Stomach smooth muscle (tissue), 2 donors: ENCODE data around the gene ST7L.
"Not testable (repeated sequence)": the region's sequence is repeated elsewhere in the genome, so short reads cannot be mapped to it uniquely, and the experiment has no call there.

ENCODE experiments used
- H3K27ac ChIP-seq: one replicate; pipeline ENCODE4 v1.7.0; 2013; ENCODE audit warnings: mild to moderate bottlenecking, low read length, inconsistent platforms
- H3K27me3 ChIP-seq, 2 donors: one replicate each; pipeline ENCODE4 v1.7.0; 2013; ENCODE audit warnings: low read length in 2 of 2; ENCODE audit not compliant: insufficient read depth in 2 of 2, control insufficient read depth in 1 of 2
- H3K36me3 ChIP-seq, 2 donors: one replicate each; pipeline ENCODE4 v1.7.0; 2013; ENCODE audit warnings: low read length in 2 of 2; ENCODE audit not compliant: control insufficient read depth in 2 of 2, insufficient read depth in 2 of 2
- H3K4me1 ChIP-seq: one replicate; pipeline ENCODE4 v1.7.0; 2013; ENCODE audit warnings: low read length; ENCODE audit not compliant: control insufficient read depth, insufficient read depth
- H3K4me3 ChIP-seq, 2 donors: one replicate each; pipeline ENCODE4 v1.7.0; 2013; ENCODE audit warnings: low read length in 2 of 2
- H3K9ac ChIP-seq, 2 donors: one replicate each; pipeline ENCODE4 v1.7.0; 2013; ENCODE audit warnings: low read length in 2 of 2, mild to moderate bottlenecking in 1 of 2
- H3K9me3 ChIP-seq, 2 donors: one replicate each; pipeline ENCODE4 v1.7.0; 2013; ENCODE audit warnings: low read length in 2 of 2; ENCODE audit not compliant: control insufficient read depth in 2 of 2
- donor health status: healthy.
- donor health status: Pancreatic carcinoma.

Gene ST7L

GRCh38 chr1:112636056-112636455, 17.1 kb upstream of the ST7L start:
- Histone ChIP-seq H3K9ac (no peak overlapping the region), H3K9me3 (no peaks in the 10 kb centered on the region), H3K4me3 (no peak overlapping the region), H3K4me1 (no peaks in the 10 kb centered on the region), H3K36me3 (no peaks in the 10 kb centered on the region), H3K27me3 (no peaks in the 10 kb centered on the region), H3K27ac (no peak overlapping the region)

DNA sequence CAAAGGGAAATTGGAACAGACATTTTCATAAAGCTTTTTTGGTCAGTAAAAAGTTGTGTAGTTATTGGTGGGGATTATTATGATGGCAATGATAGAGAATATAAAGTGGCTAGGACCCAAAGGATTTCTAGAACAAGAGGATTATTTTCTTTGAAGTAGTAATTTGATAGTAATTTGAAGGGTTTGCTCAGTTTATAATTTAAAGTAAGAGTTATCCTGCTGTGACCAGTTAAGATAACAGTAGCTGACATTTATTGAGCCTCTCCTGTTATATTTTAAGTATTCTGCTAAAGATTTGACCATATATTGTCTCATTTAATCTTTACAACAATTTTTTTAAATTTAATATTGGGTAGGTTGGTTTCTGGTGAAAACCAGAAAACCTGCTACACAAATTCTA, 15.4 kb upstream of the ST7L start:
- no peak overlapping the region for H3K27ac ChIP-seq
- no peak overlapping the region for H3K9ac ChIP-seq
- no peaks in the 10 kb centered on the region for H3K4me1 ChIP-seq
- no peaks in the 10 kb centered on the region for H3K27me3 ChIP-seq
- no peaks in the 10 kb centered on the region for H3K9me3 ChIP-seq
- H3K36me3 ChIP-seq: no peaks in the 10 kb centered on the region
- H3K4me3 ChIP-seq: no peak overlapping the region

GRCh38 chr1:112633628-112634027, 14.7 kb upstream of the ST7L start:
- Histone ChIP-seq H3K9ac (no peak overlapping the region), H3K9me3 (no peaks in the 10 kb centered on the region), H3K27ac (no peak overlapping the region), H3K36me3 (no peaks in the 10 kb centered on the region), H3K4me3 (no peak overlapping the region), H3K4me1 (no peaks in the 10 kb centered on the region), H3K27me3 (no peaks in the 10 kb centered on the region)

- no peaks in the 10 kb centered on the region for H3K27me3 ChIP-seq
- no peak overlapping the region for H3K27ac ChIP-seq
- H3K9ac ChIP-seq: no peak overlapping the region
- no peak overlapping the region for H3K4me3 ChIP-seq
- H3K4me1 ChIP-seq: peaks cover 4% of the 10 kb centered on the region
- no peaks in the 10 kb centered on the region for H3K36me3 ChIP-seq
- H3K9me3 ChIP-seq: no peaks in the 10 kb centered on the region
Measured at GRCh38 chr1:112629256-112629655, 10.3 kb upstream of the ST7L start.

DNA sequence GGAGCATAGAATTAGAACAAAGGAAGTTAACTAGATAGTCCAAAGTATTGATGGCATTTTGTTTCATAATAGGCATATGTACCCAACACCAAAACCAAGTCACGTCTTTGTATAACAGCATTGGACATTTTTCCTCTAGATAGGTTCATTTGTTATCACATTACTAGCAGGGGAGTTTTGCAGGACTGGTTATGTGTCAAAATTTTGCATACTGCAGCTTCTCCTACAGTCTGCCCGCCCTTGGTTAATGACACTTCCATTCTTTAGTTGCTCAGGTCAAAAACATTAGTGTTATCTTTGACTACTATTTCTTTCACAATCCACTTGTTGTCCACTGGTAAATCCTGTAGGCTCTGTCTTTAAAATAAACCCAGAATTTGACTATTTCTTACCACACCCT, 9.6 kb upstream of the ST7L start:
- no peak overlapping the region for H3K9ac ChIP-seq
- H3K4me3 ChIP-seq: no peak overlapping the region
- H3K27ac ChIP-seq: no peak overlapping the region
- H3K36me3 ChIP-seq: no peaks in the 10 kb centered on the region
- no peaks in the 10 kb centered on the region for H3K9me3 ChIP-seq
- no peaks in the 10 kb centered on the region for H3K27me3 ChIP-seq
- peaks cover 4% of the 10 kb centered on the region for H3K4me1 ChIP-seq

DNA sequence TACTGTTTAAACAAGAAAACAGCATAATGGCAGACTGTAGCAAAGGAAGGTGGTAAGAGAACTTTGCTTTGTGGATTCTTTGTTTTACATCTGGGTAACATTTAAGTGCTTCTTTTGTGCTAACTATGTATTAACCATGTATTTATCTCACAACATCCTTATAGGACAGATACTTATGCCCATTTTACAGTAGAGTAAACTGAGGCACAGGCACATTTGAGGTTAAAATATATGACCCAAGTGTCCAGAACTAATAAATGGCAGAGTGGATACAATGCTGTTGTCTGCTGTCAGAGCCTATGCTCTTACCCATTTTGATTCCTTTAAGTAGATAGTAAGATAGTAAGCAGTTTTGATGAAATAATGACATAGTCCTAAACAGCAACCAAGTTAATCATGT, 7.9 kb upstream of the ST7L start:
- peaks cover 4% of the 10 kb centered on the region for H3K4me1 ChIP-seq
- no peak overlapping the region for H3K9ac ChIP-seq
- no peaks in the 10 kb centered on the region for H3K9me3 ChIP-seq
- H3K4me3 ChIP-seq: no peak overlapping the region
- H3K27ac ChIP-seq: no peak overlapping the region
- no peaks in the 10 kb centered on the region for H3K36me3 ChIP-seq
- no peaks in the 10 kb centered on the region for H3K27me3 ChIP-seq

- Histone ChIP-seq H3K27me3 (no peaks in the 10 kb centered on the region), H3K36me3 (no peaks in the 10 kb centered on the region), H3K27ac (no peak overlapping the region), H3K9ac (no peak overlapping the region), H3K4me1 (peaks cover 4% of the 10 kb centered on the region), H3K9me3 (no peaks in the 10 kb centered on the region), H3K4me3 (no peak overlapping the region)
Measured at GRCh38 chr1:112626193-112626592, 7.3 kb upstream of the ST7L start.

- H3K36me3 ChIP-seq: no peaks in the 10 kb centered on the region
- no peaks in the 10 kb centered on the region for H3K27me3 ChIP-seq
- no peak overlapping the region for H3K27ac ChIP-seq
- no peak overlapping the region for H3K9ac ChIP-seq
- peaks cover 6% of the 10 kb centered on the region for H3K4me1 ChIP-seq
- no peaks in the 10 kb centered on the region for H3K9me3 ChIP-seq
- no peak overlapping the region for H3K4me3 ChIP-seq
Measured at GRCh38 chr1:112625696-112626095, 6.8 kb upstream of the ST7L start.

GRCh38 chr1:112624493-112624892, 5.6 kb upstream of the ST7L start:
- not testable (repeated sequence) for H3K36me3 ChIP-seq, H3K9ac ChIP-seq, H3K9me3 ChIP-seq, H3K27ac ChIP-seq, H3K27me3 ChIP-seq, H3K4me1 ChIP-seq, H3K4me3 ChIP-seq

- H3K4me3 ChIP-seq: peak overlapping the region; percentile 96 to 100
- peaks cover 12% of the 10 kb centered on the region for H3K4me1 ChIP-seq
- H3K36me3 ChIP-seq: peaks cover 0 to 3% of the 10 kb centered on the region in 2 donors
- H3K27me3 ChIP-seq: no peaks in the 10 kb centered on the region
- H3K27ac ChIP-seq: peak overlapping the region; percentile 100
- no peaks in the 10 kb centered on the region for H3K9me3 ChIP-seq
- peak overlapping the region; percentile 99 to 100 for H3K9ac ChIP-seq
Measured at GRCh38 chr1:112620377-112620695, 1.4 kb upstream of the ST7L start.

- Histone ChIP-seq H3K27me3 (no peaks in the 10 kb centered on the region), H3K9me3 (no peaks in the 10 kb centered on the region), H3K4me1 (peaks cover 12% of the 10 kb centered on the region)
Measured at GRCh38 chr1:112619518-112620376, 806 bp upstream of the ST7L start, which contains the start of gene CAPZA1. TSS of gene CAPZA1 (plus strand) at chr1:112619832. CDS start at chr1:112619845, 13 bp downstream.

More at GRCh38 chr1:112619518-112620376, 806 bp upstream of the ST7L start, which contains the start of gene CAPZA1:
- Histone ChIP-seq H3K27ac (peak within 1 kb of the TSS; percentile 100), H3K4me3 (peak within 1 kb of the TSS; percentile 96 to 100), H3K36me3 (peaks cover 2 to 5% of the 10 kb centered on the region in 2 donors), H3K9ac (peak within 1 kb of the TSS; percentile 99 to 100)
